GM18498 (cell line): ENCODE results near the gene CCDC197.
A peak's percentile ranks its signal among the peaks of the same experiment; 100 is the strongest.

Experiments
- ATAC-seq: cut with Tn5 transposase; IDR thresholded peaks from one replicate; pipeline ENCODE4 v1.9.1; 2021; ENCODE audit warnings: mild to moderate bottlenecking, moderate library complexity; ENCODE audit not compliant: unreplicated experiment

The CCDC197 gene

DNA sequence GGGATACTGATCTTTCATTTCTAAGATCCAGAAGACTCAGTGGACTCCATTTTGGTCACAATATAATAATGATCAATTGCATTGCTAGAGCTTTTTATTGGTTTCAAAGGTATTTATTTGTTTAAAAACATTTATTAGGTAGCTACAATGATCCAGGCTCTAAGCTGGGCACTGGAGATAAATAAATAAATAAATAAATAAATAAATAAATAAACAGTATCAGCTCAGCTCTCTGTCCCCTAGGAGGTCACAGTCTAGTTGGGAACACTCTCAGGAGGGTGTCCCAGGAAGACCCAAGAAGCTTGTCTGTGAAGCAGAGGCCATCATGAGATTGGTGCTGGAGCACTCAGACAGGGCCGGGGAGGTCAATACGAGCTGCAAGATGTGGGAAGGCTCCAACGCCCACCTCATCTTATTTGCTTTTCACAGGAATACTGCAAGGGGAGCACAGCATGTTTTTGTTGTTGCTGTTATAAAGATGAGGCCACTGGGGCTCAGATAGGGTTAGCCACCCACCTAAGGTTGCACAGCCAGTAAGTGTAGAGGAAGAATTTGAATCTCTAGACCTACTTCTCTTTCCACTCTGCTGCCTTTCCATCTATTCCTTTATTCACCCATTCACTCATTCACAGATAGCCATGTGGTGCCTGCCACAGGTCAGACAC, 36.2 kb upstream of the CCDC197 start:
- ATAC-seq: no peak

DNA sequence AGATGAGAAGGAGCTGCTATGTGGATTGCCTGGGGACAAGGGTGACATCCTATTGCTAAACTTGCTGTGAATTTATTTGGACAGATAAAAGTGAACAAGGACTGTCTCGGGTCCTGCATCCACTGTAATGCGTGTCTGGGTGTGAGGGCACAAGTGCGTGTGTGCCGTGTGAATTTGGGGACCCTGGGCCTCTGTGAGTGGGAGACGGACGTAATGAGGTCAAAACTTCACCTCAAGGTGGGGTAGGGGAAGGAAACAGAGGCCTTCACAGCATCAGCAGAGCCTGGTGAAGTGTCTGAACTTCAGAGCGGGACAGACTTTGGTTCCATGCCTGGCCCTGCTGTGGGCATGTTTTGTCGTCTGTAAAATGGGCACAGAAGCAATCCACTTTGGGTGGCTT, 35.5 kb upstream of the CCDC197 start:
- no peak for ATAC-seq

DNA sequence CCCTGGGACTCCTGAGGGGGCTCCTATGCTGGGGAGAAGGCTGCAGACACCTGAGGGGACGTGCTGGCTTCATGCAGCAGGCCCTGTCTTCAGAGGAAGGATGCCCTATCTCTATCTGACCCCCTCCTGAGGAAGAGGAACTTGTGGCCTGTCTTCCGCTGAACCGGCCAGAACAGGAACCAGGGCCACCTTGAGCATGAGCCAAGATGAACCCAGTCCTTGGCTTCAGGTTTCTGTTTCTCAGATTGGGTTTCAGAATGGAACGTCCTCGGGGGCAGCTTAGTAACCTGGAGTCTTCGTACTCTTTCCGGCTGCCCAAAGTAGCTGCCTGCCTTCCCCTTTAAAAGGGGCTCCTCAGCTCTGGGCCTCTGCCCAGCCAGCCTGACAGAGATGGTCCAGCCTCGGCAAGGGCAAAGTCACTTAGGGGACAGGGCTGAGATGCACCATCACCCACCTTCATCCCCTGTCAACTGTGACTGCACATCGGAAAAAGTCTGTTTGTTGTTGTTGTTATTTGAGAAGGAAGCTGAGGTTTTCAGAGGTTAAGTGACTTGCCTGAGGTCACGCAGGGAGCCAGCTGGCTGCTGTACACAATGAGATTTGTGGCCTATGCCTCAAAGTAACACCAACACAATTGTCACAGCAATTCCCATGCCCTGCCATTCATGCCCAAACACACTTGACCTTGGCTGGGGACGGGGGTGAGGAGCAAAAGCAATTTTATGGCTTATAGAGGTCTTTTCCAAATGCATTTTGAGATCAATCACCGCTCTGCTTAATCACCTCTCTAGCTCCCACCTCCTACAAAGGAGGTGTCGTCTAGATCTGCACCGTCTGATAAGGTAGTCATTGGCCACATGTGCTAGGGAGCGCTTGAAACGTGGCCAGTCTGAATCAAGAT, 34.1 kb upstream of the CCDC197 start:
- ATAC-seq: peak; percentile 59

DNA sequence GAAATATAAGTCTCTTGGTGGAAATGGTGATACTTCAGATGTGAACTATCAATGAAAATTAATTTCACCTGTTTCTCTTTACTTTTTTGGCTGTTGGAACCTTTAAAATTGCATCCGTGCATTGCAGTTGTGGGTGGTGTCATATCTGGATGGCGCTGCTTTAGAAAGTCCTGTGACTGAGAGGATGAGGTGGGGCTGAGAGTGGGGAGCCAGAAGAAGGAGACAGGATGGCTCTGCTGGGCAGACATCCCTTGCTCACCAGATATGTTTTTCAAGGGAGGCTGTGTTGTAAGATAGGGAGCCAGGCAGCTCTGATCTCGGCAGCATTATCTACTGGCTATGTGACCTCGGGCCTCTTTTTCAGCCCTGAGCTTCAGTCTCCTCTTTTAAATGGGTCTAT, 33.4 kb upstream of the CCDC197 start:
- ATAC-seq: no peak

DNA sequence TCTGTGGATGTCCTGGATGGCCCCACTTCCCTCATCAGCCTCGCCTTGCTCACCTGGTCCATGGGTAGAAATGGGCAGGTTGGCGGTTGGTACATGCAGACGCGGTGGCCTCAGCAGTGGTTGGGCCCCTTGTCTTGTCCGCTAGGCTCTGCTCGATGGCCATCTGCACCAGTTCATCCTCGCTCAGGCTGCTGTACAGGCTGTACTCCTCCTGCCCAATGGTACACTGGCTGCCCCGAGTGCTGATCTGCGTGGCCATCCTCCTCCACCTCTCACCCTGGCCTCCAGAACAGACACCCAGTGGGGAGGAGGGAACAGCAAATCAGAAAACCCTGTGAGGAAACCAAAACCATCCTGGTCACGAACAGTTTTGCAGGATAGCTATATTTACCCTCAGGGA, 32.8 kb upstream of the CCDC197 start:
- no peak for ATAC-seq

DNA sequence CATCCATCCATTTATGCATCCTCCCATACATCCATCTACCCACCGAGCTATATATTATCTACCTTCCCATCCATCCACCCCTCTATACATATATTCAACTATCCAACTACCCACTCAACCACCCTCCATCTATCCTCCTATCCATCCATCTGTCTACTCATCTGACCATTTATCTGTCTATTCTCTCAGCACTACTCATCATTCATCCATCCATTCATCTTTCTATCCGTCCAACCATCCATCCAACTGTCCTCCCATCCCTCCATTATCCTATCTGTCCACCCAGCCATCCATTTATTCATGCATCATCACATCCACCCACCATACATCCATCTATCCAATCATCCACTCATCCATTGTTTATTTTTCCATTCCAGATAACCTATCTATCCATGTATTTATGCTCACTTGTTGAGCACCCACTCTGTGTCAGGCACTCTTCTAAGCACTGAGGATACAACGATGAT, 32.2 kb upstream of the CCDC197 start:
- no peak for ATAC-seq

DNA sequence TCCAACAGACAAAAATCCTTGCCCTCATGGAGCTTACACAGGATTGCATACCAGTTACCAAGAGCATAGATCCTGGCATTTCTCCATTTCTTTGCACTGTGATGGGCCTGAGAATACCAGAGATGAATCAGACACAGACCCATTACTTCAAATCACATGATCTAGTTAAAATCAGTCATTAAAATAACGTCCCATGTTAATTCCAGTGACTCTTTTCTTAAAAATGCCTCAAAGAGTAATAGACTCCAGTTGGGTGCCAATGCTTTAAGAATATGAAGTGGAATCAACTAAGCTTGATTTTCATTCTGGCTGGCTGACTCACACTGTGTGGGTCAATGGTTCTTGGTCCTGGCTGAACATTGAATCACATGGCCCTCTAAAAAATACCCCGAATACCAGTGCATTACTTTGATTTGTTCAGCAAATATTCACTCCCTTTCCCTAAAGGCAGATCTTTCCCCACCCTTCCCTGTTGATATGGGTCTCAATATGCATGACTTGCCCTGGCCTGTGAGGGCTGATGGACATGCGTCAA, 31.7 kb upstream of the CCDC197 start:
- ATAC-seq: no peak

DNA sequence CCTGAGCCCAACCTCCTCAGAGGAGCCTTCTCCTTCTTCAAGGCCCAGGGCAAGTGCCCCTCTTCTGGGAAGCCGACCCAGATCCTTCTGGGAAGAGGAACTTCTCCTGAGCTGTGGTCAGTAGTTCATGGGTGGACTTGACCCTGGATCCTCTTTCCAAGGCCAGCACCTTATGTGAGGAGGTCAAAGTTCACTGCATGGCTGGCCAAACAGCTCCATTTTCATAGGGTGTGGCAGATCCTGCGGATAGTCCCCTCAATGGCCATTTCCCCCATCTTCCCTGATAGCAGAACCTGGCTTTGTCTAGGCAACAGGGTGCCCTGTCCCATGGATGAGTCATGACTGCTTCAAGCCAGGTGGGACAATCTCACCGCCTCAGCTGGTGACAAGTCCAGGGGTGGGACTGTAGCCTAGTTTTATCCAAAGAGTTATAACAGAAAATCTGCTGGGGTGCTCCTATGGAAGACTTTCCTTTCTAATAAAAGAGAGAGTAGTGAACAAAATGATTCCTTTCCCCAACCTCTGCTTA, 31.1 kb upstream of the CCDC197 start:
- ATAC-seq: no peak

DNA sequence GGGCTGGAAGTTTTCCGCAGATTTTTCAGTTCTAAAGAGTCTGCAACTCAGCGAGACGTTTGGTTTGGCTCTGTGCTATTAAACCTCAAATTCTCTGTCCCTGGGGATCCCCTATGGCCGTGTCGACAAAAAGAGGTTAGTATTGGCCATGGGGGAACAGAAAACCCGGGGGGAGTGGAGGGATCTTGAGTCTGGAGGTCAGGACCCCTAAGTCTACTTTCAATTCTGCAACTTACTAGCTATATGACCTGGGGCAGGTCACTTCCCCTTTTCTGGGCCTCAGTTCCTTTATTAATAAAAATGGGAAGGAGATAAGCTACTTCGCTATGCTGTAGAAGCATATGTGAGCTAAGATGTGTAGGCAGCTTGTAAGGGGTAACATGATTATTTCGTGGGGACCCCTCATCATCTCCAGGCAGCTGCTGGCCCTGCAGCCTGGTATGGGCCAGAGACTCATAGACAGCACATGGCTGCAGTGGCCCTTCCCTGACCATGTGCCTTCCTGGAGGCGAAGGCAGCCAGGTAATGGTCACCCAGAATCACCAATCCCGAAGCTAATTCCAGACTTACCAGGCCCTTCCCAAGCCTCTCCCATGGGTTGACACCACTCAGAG, 29.4 kb upstream of the CCDC197 start:
- ATAC-seq: peak; percentile 42

DNA sequence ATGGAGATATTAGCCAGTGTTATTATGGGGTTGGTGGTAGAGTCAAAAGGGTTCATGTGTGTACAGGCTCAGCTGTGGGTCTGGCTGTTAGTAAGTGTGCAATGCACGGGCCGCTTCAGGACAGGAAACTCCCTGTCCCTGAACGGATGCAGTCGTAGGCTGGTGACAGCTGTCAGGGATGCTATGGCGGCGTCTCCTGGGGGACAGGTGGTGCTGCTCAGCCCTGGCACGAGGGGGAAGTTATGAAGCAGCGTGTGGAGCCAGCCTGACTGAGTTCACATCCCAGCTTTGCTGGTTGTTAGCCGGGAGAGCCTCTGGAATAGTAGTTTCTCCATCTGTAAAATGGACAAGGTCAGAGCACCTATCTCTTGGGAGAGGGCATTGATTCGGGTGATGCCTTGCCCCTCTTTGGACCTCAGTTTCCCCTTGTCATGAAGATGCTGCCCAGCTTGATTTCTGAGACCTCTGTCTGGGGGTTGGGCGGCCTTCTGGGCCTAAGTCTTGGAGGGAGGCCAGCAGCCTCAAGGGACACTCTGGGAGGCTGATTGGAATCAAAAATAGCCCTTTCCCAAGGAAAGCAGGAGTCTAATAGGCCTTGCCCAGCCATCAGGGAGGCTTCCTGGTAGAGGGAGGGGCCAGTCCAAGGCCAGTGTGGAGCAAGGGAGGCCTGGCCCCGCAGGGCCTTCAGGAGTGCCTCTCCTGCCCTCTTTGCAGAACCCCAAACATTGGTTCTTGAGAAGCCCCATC, 27.8 kb upstream of the CCDC197 start:
- no peak for ATAC-seq

DNA sequence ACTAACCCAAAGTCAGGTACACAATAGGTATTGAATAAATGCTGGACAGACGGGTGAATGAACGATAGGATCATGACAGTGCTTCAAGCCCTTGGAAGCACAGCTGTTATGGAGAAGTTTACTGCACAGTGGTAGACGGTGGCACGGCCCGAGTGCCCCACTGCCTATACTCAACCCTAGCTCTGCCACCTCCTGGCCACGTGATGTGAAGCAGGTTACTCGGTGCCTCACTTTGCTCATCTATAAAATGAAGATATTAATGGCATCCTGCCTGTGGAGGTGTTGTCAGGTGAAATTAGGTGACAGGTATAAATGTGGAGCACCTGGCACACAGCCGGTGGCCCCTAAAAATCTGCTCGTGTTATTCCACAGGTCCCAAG, 26.5 kb upstream of the CCDC197 start:
- ATAC-seq: peak; percentile 29

DNA sequence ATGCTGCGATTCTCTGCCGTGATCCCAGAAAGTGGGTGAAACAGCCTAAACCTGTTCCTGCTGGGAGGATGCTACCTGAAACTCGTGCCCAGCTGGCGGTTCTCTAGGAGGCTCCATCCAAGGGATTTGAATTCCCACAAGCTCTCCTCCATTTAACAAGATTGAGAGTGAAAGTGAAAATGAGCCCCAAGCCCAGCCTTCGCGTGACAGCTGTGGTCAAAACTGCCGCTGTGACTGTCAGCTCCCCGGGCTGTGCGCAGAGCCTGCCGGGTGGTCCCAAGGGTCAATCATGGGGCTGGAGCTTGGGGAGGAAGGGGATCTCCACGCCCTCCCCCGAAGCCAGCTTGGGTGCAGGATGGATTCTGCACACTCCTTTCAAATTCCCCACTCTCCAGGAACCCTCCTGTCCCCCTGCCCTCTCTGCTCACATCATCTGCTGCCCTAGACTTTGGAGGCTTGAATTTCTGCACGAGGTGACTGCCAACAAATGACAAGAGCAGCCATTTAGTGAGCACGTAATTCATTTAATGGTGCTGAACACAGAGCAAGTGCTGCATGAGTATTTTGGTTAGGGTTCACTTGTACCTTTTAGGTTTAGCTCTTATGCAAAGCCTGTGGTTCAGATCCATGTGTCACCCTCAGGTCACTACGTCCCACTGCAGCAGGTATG, 26.0 kb upstream of the CCDC197 start:
- ATAC-seq: peak; percentile 42

DNA sequence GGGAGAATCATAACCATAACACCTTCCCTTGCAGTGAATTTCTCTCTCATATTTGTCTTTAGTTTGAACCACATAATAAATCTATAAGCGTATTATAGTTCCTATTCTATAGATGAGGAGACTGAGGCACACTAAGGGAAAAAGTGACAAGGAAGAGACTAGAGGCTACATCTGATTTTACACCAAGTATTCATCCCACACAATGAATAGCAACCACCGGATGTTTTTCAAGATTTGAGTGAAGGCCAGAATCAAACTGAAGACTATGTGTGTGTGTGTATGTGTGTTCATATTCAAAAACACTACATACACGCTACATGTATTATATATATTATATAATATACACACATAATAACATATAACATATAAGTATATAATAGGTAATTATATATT, 25.5 kb upstream of the CCDC197 start:
- ATAC-seq: no peak

DNA sequence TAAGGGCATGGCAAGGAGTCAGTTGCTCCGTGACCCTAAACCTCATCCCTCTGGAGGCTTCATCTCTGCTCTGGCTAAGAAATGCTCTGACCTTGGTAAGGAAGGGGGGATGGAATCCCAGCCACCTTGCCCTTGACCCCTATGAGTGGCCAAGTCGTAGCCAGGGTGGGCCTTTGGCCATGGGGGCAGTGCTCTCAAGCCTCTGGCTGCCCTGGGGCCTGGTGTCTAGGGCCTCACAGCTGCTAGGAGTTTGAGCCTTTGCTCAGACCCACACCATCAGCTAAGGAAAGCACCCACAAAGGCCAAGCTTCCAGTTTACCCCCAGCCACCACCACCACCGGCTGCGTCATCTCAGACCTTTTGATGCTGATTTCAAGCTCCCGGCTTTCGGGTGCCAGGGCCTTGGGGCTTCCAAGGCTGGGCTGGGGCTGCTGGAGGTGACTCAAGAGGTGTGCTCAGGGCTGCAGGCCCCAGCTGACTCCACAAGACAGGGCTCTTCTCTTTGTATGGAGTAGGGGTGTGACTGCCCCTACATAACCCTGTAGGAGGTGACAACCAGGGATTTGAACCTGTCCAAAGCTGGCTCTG, 24.4 kb upstream of the CCDC197 start:
- ATAC-seq: no peak

DNA sequence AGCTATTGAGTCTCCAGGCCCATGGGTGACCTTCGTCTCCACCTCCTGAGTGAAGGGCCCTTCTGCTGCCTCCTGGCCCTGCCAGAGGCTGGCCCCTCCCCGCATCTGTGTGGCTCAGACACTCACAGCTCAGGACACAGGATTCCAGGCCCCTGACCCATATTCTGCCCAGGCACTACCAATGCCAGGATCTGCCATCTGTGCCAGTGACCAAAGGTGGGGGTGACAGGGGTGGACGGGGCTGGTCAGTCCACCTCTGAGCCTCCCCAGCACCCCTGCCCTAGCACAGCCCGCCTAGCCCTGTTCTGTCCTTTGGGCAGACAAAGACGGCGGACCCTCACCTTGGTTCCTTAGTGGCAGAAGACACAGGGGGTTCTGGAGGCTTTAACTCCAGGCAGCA, 23.5 kb upstream of the CCDC197 start:
- ATAC-seq: no peak

DNA sequence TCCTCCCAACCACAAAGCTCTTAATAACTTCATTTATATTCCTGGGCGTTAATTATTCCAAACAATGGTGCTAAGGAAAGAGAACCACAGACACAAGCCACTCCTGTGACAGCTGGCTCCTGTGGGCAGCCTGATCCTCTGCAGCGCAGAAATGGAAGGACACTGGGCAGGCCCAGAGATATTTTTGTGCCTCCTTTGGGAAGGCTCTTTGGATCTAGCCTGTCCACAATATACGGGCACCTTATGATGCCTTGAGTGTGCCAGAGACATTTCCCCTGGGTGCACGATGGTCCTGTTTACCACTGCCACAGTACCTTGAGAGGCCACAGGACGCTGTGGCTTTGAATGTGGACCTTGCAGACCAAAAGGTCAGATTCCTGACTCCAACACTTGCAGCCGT, 22.8 kb upstream of the CCDC197 start:
- ATAC-seq: no peak

DNA sequence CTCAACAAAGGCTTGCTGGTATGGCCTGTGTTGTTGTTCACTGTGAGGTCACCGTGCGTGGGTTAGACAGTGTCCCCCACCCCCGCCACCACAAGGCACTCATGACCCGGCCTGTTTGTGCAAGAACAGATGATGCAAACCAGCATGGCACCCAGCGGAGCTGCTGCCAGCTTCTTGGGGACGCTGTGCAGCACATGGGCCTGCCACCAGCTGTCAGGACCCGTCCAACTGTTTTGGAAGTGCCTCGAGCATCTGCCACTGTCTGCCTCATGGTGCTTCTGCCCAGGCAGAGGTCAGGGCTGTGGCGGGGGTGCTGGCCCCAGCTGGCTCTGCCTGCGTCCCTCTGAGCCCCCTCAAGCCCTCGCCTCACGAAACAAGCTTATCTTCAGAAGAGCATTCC, 22.3 kb upstream of the CCDC197 start:
- ATAC-seq: no peak

DNA sequence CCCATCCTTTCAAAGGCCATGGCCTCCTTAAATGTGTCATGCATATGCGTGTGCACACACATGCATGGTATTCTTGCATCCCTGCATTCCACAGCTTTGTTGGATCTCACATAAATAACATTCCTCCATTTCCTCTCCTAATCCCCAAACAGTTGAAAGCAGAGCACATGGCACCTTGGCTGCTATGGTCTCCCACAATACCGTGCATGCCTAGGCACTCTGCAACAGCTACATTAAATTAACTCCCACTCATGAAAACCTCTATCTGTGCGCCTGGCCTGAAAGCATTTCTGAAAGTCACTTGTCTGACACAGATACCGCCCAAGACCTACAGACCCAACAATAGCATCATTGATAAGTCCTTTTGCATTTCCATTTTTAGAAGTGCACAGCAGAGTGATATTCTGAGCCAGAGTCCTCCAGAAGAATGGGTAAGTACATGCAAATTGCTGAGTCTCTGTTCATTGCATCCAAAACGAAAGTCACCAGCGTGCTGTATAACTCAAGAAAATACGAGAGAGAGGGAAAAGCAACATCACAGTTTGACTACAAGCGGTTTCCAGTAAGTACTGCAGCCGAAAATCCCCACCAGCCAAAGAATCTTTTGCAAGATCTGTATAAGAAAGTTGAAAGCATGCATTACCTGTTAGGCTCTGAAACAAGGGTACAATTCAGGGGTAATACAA, 21.2 kb upstream of the CCDC197 start:
- ATAC-seq: peak; percentile 73

DNA sequence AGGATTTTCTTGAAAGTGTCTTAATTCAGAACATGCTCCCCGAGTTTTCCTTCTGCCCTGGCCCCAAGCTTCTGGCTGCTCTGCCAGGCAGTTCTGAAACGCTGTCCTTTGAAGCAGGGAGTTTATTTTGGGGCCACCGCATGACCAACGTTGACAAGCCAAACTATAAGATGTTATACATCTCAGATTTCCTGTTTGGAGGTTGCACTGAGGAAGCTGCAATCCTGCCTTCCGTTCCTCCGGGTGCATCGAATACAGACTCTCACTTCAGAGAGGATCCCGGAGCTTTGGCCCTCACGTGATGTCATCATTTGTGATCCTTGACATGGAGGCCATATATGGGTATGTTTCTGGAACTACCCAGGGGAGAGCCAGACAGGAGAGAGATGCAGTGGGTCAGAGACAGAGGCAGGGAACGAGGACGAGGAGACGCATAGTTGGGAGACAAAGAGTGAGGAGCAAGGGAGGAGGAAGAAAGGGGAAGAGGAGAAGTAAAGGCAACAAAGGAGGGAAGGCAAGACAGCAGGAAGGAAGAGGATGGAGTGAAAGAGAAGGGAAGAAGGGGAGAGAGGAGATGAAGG, 20.5 kb upstream of the CCDC197 start, which contains the start of gene ASB2:
ASB2 (minus strand) TSS at position 94 of the 581 bp plus-strand sequence. CDS start 12,031 bp downstream, outside the sequence.
- peak; percentile 15 for ATAC-seq
